NCI-H2196 (cell line): ENCODE measurements around the gene TMEM116.

Experiments used
- DNase-seq: peaks from one replicate; lab custom pipeline; 2025; ENCODE audit not compliant: unreplicated experiment; lab: John Stamatoyannopoulos, UW

The TMEM116 gene

DNA sequence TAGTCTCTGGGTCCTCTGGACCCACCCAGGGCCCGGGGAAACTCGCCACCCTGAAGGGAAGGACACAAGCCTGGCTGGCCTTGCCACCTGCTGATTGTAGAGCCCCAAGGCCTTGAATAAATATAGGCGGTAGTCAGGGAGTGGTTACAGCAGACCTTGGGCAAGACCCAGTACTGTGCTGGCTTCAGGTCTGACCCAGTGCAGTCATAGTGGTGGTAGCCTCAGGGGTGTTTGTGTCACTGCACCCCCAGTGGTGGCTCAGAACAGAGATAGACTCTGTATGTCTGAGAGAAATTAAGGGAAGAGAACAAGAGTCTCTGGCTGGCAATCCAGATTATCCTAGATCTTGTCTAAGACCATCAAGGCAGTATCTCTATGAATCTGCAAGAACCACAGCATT is 107.5 kb downstream of the TMEM116 start:
- no peak for DNase-seq

DNA sequence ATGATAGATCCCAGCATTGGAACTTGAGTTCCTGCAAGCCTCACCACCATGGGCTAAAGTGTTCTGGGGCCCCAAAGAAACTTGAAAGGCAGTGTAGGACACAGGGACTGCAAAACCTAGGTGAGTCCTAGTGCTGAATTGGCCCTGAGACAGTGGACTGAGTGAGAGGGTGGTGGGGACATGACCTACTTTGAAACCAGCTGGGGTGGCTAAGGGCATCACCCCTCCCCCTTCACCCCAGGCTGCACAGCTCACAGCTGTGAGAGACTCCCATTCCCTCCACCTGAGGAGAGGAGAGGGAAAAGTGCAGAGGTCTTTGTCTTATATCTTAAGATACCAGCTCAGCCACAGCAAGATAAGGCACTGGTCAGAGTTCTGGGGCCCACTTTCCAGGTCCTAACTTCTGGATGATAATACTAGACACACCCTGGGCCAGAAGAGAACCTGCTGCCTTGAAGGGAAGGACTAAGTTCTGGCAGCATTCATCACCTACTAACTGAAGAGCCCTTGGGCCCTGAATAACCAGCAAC is 108.5 kb downstream of the TMEM116 start:
- DNase-seq, result no peak

DNA sequence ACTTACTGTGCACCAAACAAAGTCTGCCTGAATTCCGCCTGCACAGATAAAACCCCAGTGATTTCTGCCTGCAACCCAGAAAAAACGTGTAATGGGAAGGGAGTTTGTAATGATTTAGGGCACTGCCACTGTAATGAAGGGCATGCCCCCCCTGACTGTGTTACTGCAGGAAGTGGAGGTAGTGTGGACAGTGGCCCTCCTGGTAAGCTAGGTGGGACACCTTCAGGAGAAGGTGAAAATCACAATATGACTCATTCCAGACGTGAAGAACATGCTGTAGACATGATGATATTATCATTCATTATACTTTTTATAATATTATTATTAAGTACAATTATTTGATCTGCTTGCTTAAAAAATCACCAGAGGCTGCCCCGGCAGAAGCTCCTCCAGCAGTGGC is 111.8 kb downstream of the TMEM116 start:
- DNase-seq, result no peak

DNA sequence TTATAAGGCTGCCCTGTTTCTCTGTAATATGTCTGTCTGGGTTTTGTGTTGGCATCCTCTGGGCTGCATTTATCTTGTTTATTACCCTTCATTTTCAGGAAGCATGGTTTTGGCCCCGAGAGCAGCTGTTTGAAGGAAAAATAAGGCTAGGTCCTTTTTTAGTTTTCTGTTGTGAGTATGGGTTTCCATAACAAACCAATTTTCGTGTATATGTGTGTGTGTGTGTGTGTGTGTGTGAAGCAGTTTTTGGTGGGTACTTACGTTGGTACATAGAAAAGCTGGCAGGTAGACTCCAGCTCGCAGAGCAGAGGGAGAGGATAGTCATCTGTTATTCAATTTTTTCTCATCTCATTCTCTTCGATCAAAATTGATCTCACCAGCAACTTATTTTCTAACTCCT is 118.4 kb downstream of the TMEM116 start:
- no peak for DNase-seq

DNA sequence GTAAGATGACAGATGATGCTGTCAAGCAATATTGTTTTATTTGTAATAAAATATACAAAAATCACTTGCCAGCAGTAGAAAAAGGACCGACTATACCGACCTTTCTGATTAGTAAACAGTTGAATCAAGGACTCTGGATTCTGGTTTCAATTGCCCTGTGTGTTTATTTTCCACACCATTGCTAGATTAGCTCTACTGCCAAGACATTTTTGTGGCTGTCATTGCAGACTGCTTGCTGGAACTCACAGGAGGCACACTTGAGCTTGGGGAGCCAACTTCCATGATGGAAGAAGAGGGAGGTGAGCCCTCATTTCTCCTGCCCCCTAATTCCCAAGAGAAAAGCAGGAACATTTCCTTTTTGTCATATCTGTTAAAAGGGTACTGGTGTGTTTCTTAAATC is 119.7 kb downstream of the TMEM116 start:
- no peak for DNase-seq

DNA sequence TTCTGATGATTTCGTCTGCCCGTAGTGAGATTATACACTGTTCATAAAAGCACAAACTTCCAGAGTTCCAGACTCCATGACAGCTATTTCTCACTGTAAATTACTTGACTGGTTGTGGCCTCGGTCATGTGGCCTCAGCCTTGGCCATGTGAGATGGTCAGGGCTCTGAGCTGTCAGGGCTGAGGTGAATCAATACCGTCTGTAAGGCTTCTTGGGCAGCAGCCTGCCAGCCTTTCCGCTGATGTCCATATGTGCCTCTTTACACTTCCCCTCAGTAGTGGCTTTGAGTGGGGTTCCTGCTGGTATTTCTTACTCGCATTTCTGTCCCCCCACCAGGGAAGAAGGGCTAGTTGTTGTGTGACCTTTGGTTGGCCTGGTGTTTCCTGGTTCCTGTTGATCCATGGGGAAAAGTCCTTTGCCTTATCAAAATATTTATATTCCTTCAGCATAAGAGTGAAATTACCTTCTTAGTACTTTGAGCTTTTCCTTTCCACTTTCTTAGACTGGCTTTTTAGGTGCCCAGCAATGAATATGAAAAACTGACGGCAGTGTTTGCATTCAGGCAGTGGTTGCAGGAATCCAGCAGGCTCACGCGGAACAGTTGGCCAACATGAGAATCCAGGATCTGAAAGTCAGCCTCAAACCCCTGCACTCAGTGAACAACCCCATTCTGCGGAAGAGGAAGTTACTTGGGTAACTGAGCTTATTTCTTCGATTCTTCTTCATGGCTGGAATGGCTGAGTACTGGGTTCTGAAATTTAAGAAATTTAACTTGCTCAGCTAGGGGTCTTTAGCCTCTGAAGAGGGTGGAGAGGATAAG is 124.8 kb downstream of the TMEM116 start:
- DNase-seq, result no peak

DNA sequence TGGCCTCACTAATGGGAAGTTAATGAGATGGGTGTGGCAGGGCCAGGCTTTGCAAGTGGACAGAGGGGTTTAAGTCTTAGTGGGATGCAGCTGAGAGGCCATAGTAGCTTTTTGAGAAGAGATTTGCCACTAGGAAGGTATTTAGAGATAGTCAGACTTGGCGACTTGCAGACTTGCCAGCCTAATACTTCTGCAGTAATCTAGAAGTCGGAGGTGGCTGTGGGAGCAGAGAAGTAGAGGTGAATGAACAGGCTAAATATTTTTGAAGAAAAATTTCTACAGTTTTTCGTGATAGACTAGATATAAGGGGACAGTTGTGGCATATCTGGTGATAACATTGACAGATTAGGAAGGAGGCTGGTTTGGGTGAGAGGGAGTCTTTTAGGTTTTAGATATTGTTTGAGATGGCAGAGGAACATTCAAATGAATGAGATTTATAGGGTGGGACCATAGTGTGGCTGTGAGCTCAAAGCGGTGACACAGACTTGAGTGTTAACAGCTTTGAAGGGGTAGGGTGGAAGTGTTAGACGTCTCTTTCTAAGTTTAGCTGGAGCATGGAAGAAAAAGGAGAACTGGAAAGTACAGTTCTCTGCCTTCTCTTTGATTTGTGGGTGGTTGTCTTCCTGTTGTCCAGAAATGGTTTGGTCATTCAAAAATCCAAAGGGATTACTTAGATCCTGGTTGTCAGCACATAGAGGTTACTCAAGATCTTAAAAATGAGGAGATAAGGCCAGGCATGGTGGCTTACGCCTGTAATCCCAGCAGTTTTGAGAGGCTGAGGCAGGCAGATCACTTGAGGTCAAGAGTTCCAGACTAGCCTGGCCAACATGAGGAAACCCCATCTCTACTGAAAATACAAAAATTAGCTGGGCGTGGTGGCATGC is 126.1 kb downstream of the TMEM116 start:
- DNase-seq, result no peak

DNA sequence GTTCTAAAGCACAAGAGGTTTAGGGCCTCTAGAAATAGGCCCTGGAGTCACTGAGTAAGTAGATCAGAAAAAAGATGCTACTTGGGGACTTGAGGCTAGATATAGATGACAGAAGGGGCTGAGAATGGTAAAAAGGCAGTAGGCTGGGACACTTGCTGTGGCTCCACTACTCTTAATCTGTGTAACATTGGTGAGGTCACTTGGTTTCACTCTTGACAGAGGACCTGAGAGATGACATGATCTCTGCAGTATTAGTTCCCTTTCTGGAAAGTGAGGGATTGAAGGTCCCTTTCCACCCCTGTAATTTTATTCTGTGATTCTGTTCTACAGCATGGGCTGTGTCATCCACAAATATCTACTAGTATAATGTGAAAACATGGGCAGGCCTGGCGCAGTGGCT is 131.2 kb downstream of the TMEM116 start:
- no peak for DNase-seq
